RCC 7860 (cell line): ENCODE data around the gene ADCY9.
"Not testable (repeated sequence)": the region's sequence is repeated elsewhere in the genome, so short reads cannot be mapped to it uniquely, and the experiment has no call there.

ENCODE experiments used
- DNase-seq: peaks from one replicate; pipeline ENCODE4 v3.0.0-alpha.2; 2015; ENCODE audit warnings: low spot score
- FAIRE-seq: peaks from 2 replicates; lab custom pipeline; 2012; peaks lifted over from hg19 to GRCh38; lab: Jason Lieb, UNC

The ADCY9 gene

GRCh38 chr16:4116325-4117249 is at the start of gene ADCY9:
Gene ADCY9 (minus strand): TSS chr16:4116442. CDS start chr16:4115442, 1,000 bp downstream.
- FAIRE-seq (no peak), DNase-seq (peak; percentile 28)

DNA sequence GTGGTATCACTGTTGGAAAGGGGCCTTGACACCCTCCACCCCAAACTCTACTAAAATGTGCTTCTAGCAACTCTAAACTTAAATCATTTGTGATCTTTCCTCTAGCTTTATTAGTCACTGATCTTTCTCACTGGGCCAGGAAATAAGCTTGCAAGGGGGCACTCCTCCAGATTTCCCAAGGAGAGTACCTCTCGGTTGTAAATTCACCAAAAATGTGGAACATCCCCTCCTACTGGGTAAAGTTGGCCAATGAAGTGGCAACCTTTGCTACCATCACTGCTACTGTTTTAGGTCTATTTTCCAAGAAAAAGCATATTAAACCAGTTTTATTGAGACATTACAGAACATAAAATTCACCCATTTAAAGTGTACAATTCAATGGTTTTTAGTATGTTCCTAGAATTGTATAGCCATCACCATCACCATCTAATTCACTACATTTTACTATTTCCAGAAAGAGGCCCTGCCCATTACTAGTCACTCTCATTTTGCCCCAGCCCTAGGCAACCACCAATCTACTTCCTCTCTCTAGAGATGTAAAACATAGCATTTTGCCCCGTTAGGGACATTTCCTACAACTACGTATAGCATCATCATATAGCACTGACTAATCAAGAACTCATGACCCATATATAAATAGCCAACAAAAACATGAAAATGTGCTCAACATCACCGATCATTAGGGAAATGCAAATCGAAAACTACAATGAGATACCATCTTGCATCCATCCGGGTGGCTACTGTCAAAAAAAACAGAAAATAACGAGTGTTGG is 44.6 kb upstream of the ADCY9 start:
- DNase-seq (no peak), FAIRE-seq (no peak)

- FAIRE-seq = no peak
- DNase-seq = no peak
Measured at GRCh38 chr16:4159726-4160125, 43.5 kb upstream of the ADCY9 start.

- FAIRE-seq = no peak
- no peak for DNase-seq
Measured at GRCh38 chr16:4158143-4159093, 42.2 kb upstream of the ADCY9 start.

- no peak for FAIRE-seq
Measured at GRCh38 chr16:4157376-4157825, 41.2 kb upstream of the ADCY9 start.

DNA sequence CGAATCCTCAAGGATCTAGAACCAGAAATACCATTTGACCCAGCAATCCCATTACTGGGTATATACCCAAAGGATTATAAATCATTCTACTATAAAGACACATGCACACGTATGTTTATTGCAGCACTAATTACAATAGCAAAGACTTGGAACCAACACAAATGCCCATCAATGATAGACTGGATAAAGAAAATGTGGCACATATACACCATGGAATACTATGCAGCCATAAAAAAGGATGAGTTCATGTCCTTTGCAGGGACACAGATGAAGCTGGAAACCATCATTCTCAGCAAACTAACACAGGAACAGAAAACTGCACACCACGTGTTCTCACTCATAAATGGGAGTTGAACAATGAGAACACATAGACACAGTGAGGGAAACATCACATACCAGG is 40.3 kb upstream of the ADCY9 start:
- DNase-seq, FAIRE-seq: not testable (repeated sequence)

More at GRCh38 chr16:4157376-4157825, 41.2 kb upstream of the ADCY9 start:
- no peak for DNase-seq

- not testable (repeated sequence) for DNase-seq, FAIRE-seq
Measured at GRCh38 chr16:4153364-4153763, 37.1 kb upstream of the ADCY9 start.

GRCh38 chr16:4152267-4152666 is 36.0 kb upstream of the ADCY9 start:
- DNase-seq (no peak), FAIRE-seq (no peak)

DNA sequence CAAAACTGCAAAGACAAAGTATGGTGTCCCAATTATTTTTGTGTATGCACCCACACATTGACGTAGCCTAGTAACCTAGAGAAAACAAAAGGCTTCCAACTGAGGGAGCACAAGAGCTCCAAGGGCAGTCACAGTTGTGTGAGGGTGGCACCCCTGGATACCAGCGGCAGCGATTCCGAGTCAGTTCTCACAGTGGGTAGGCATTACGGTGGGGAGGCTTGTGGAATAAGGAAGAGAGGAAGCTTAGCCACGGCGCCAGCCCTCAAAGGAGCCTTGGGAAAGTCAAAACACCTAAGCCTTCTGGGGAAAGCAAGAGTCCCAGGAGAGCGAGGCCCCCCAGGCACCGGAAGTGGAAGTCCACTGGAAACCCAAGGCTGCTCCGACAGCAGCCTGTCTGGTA is 31.0 kb upstream of the ADCY9 start:
- DNase-seq (no peak), FAIRE-seq (no peak)

DNA sequence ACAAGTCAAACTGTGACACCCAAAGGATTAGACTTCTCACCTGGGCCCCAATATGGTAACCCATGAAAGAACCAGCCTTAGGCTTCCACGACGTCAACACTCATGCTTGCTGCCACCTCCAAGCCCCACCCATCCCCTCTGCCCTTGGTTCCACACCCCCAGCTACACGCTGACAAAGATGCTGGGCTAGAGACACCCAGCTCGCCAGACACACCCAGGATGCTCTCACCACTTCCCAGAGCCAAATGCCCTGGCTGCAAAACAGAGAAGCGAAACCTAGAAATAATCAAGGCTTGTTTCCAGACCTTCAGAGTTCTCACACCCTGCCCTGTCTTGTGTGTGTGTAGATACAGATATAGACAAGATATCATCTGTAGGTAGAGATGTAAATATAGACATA is 26.0 kb upstream of the ADCY9 start:
- FAIRE-seq = no peak

DNA sequence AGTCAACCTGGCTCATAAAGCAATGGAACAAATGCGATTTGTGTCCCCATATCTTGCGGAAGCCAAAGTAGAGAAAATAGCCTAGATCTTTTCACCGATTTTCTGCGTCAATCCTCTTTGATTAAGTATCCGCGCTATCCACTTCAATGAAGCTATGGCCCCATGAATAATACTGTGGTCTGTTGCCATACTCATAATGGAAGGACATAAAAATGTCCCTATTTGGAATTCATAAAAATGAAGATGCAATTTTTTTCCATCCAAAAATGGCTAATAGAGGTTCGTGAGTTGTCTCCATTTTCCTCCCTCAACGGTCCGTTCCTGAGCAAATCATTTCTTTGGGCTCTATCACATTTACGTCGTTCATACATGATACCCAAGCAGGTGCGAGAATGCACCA is 25.4 kb upstream of the ADCY9 start:
- DNase-seq (no peak), FAIRE-seq (no peak)

More for the DNA sequence above, 26.0 kb upstream of the ADCY9 start:
- DNase-seq = no peak

DNA sequence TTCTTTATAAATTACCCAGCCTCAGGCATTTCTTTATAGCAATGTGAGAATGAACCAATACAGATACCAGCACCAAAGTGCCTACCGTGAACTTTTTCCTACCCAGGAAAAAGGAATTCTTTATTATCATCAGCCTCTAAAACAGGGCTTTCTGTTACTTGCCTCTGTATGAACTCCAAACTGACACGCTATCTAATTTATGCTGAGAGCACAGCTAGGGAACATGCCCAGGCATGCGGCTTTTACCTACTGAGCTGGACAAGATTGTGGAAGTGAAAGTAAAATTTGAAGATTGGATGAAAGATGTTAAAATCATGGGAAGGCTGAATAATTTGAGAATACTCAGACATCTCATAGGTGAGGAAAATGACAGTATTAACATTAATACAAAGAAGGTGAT is 24.4 kb upstream of the ADCY9 start:
- no peak for FAIRE-seq
- DNase-seq = no peak

- FAIRE-seq = no peak
- no peak for DNase-seq
Measured at GRCh38 chr16:4139968-4140367, 23.7 kb upstream of the ADCY9 start.

DNA sequence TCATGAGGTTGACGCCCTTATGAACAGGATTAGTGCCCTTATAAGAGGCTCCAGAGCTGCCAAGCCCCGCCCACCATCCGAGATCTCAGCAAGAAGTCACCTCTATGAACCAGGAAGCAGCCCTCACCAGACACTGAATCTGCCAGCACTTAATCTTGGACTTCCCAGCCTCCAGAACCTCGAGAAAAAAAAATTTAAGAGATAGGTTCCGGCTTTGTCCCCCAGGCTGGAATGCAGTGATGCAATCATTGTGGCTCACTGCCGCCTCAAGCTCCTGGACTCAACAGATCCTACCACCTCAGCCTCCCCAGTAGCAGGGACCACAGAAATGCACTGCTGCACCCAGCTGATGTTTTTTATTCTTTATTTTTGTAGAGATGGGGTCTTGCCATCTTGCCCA is 22.5 kb upstream of the ADCY9 start:
- DNase-seq (no peak), FAIRE-seq (no peak)

GRCh38 chr16:4137438-4137837 is 21.2 kb upstream of the ADCY9 start:
- no peak for DNase-seq
- FAIRE-seq = no peak

- no peak for FAIRE-seq
- DNase-seq = no peak
Measured at GRCh38 chr16:4136229-4136813, 20.1 kb upstream of the ADCY9 start.

DNA sequence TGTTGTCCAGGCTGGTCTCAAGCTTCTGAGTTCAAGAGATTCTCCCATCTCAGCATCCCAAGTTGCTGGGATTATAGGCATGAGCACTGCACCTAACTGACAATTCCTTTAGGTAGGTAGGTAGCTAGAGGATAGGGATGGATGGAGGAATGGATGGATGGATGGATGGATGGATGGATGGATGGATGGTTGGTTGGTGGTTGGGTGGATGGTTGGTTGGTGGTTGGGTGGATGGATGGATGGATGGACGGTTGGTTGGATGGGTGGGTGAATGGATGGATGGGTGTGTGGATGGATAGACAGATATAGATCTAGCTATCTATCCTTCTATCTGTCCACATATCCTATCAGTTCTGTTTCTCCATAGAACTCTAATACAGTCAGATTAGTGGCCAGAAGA is 19.3 kb upstream of the ADCY9 start:
- FAIRE-seq (no peak), DNase-seq (no peak)

DNA sequence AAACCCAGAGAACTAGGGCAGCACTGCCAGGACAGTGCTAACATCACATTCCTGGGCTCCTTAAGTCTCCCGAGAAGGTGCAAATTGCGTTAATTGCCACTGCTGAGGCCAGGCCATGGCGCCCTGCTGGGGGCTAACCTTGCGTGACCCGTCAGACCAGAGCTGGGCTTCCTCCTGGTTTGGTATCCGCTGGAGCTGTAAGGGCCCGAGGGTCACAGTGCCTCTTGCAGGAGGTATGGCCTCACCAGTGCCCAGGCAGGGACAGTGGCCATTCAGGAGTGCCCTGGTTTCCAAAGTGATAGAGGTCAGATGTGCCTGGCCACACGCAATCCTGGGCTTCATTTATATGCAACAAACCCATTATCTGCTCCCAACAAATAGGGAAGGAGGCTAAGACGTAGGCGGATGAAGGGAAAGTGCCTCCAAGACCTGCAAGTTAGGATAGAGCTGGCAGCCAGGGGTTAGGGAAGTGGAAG is 17.7 kb upstream of the ADCY9 start:
- FAIRE-seq (no peak), DNase-seq (no peak)

DNA sequence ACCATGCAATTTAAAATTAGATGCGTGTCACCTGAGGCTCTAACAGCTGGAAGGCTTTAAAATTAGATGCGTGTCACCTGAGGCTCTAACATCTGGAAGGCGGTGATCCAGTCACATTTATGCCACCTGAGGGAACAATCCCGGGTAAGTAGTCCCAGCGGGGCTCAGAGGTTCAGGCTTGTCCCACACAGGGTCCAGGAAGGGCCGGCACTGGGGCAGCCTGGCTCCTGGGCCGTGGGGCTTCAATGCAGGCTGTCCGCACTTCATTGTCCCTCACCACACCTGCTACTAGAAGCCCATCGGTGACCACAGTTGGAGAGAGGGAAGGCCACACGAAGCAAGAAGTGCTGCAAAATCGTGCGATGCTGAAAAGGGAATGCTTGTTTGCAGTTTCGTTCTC is 15.4 kb upstream of the ADCY9 start:
- DNase-seq (no peak), FAIRE-seq (no peak)
